Measurements from ENCODE around the gene IL17REL. TPM values are rescaled to one million over a fixed set of nuclear protein-coding genes. Genes with fewer than 3 reads are reported as not detected.
A peak's percentile ranks its signal among the peaks of the same experiment; 100 is the strongest.

The IL17REL gene
- total RNA-seq, 4 donors from 2014 or later: not detected

DNA sequence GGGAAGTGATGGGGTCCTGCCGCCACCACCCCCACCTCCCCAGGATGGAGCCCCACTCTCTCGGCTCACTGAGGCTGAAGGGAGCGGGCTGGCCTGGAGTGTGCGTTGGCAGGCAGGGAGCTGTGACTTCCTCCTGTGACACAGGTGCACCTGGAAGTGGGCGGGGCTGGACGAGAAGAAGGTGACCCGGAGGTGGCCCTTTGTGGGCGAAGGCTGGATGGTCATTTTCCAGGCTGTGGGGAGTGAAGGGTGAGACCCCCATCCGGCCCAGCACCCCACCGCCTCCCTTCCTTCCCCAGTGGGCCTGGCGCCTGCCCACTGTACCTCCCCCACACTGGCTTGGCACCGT is 15.3 kb downstream of the IL17REL start:
- no peak overlapping the region for H3K4me3 ChIP-seq
- H3K36me3 ChIP-seq: no peaks in the 10 kb centered on the region
- no peak overlapping the region for H3K27ac ChIP-seq
- TF ChIP-seq POLR2A (IDR thresholded peaks at IDR 0.05): no peak
- TF ChIP-seq, protein P1, sequence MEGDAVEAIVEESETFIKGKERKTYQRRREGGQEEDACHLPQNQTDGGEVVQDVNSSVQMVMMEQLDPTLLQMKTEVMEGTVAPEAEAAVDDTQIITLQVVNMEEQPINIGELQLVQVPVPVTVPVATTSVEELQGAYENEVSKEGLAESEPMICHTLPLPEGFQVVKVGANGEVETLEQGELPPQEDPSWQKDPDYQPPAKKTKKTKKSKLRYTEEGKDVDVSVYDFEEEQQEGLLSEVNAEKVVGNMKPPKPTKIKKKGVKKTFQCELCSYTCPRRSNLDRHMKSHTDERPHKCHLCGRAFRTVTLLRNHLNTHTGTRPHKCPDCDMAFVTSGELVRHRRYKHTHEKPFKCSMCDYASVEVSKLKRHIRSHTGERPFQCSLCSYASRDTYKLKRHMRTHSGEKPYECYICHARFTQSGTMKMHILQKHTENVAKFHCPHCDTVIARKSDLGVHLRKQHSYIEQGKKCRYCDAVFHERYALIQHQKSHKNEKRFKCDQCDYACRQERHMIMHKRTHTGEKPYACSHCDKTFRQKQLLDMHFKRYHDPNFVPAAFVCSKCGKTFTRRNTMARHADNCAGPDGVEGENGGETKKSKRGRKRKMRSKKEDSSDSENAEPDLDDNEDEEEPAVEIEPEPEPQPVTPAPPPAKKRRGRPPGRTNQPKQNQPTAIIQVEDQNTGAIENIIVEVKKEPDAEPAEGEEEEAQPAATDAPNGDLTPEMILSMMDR (IDR thresholded peaks at IDR 0.05): no peak
- TF ChIP-seq EP300 (IDR thresholded peaks at IDR 0.05): no peak
- WGBS, 2 donors: 76 to 82% methylated on average over 11 to 12 of the region's 12 CpGs
- no peak for DNase-seq (ENCODE audit: low spot score in 2 of 2)
- H3K9me3 ChIP-seq: peaks cover 0 to 7% (median 0%) of the 10 kb centered on the region in 4 donors
- H3K4me1 ChIP-seq: peaks cover 0 to 11% (median 2%) of the 10 kb centered on the region in 4 donors
- H3K27me3 ChIP-seq: peaks cover 0 to 28% of the 10 kb centered on the region in 2 donors

DNA sequence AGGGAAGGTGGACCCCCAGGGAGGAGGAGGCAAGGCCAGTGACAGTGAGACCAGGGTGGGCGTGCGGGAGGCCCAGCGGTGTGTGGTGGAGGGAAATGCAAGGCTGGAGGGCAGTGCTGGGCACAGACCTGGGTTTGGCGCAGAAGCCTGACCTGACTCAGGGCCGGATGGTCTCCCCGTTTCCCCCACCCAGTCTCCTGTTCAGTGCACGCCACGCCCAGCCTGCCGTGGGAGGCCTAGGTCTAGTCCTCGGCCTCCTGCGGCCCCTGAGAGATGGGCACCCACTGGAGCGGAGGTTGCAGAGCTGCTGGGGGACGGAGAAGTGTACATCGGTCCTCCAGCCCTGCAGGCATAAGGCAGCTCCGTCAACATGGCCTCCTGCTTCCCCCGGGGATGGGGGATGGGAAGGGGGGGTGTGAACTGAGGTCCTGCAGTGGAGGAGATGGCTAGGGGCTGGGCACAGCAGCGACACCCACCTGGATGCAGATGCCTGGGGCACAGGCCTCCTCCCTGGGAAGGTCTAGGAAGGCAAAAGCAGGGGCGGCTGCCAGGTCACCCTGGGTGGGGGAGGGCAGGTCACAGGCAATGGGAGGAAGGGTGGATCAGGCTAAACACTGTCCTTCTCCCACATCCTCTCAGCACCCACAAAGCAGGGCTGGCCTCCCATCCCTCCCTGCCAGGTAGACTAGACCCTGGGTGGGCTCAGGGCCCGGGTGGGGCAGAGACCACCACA is 15.9 kb downstream of the IL17REL start:
- no peak overlapping the region for H3K4me3 ChIP-seq
- 81 to 85% methylated on average over 17 to 19 of the region's 19 CpGs for WGBS, 2 donors
- no peaks in the 10 kb centered on the region for H3K36me3 ChIP-seq
- H3K4me1 ChIP-seq: peaks cover 0 to 11% (median 2%) of the 10 kb centered on the region in 4 donors
- H3K27me3 ChIP-seq: peaks cover 0 to 27% of the 10 kb centered on the region in 2 donors
- DNase-seq (ENCODE audit: low spot score in 2 of 2): no peak
- H3K9me3 ChIP-seq: peaks cover 0 to 13% (median 0%) of the 10 kb centered on the region in 4 donors
- no peak overlapping the region for H3K27ac ChIP-seq
- TF ChIP-seq, protein P1 (IDR thresholded peaks at IDR 0.05): no peak
- TF ChIP-seq EP300 (IDR thresholded peaks at IDR 0.05) (no peak), POLR2A (IDR thresholded peaks at IDR 0.05) (no peak)

DNA sequence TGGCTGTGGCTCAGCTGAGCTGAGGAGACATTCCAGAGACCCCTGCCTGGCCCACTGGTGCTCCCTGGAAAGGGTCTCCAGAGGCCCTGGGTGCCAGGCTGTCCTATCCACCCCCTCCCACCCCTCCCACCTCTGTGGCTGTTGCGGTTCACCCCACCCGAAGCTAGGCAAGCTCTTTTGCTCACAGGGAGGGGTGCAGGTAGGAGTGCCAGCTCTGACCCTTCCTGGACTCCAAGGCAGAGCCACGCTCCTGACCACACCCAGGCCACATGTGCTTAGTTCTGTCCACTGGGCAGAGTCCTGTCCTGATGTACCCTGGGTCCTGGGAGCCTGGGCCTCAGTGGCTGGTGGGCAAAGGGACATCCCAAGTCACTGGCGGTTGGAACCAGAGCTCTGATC is 16.4 kb downstream of the IL17REL start:
- Histone ChIP-seq H3K4me3 (no peak overlapping the region), H3K36me3 (no peaks in the 10 kb centered on the region), H3K9me3 (peaks cover 0 to 19% (median 2%) of the 10 kb centered on the region in 4 donors), H3K27me3 (peaks cover 0 to 21% of the 10 kb centered on the region in 2 donors), H3K27ac (peak overlapping the region in 1 of 4 donors; percentile 34), H3K4me1 (peaks cover 0 to 11% (median 2%) of the 10 kb centered on the region in 4 donors)
- TF ChIP-seq EP300 (IDR thresholded peaks at IDR 0.05) (no peak), POLR2A (IDR thresholded peaks at IDR 0.05) (no peak)
- TF ChIP-seq, protein P1 (IDR thresholded peaks at IDR 0.05): no peak
- no peak for DNase-seq (ENCODE audit: low spot score in 2 of 2)
- WGBS, 2 donors: 74 to 87% methylated on average over 2 to 3 of the region's 4 CpGs

DNA sequence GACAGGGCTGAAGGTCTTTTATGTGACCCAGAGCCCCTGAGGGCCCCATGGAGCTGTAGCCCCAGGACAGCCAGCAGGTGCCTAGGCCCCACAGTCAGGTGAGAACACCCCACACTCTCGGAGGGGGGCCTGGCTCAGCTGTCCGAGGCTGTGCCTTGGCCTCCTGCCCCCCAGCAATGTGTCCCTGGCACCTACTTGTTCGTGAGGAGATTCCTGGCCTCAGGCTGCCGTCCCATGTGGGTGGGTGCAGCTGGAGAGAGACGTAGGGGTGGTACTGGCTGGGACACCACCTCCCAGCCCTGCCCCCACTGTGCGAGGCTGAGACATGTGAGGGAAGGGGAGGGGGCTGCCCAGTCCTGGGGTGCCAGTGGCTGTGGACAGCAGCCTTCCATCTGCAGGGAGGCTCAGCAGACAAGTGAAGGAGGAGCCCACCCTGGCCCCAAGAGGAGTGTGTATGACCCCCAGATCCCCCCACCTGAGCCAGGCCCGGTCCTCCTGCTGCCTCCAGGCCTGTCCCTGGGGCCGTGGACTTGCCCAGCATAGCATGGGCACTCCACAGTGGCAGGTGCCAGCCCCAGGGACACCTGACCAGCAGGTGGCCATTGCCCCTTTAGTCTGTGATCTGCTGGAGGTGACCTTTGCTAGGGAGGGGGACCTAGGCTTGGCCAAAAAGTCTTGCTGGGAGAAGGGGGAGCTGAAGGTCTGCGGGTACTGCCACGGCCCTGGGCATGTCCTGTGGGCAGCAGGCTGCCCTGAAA is 17.0 kb downstream of the IL17REL start:
- Histone ChIP-seq H3K27ac (peak overlapping the region in 1 of 4 donors; percentile 34), H3K27me3 (peaks cover 0 to 15% of the 10 kb centered on the region in 2 donors), H3K4me3 (no peak overlapping the region), H3K9me3 (peaks cover 0 to 24% (median 4%) of the 10 kb centered on the region in 4 donors), H3K4me1 (peaks cover 0 to 11% (median 2%) of the 10 kb centered on the region in 4 donors), H3K36me3 (no peaks in the 10 kb centered on the region)
- WGBS, 2 donors: 72 to 84% methylated on average over 6 to 9 of the region's 10 CpGs
- no peak for DNase-seq (ENCODE audit: low spot score in 2 of 2)
- TF ChIP-seq EP300 (IDR thresholded peaks at IDR 0.05): no peak
- TF ChIP-seq, protein P1 (IDR thresholded peaks at IDR 0.05): no peak
- no peak for TF ChIP-seq POLR2A (IDR thresholded peaks at IDR 0.05)

DNA sequence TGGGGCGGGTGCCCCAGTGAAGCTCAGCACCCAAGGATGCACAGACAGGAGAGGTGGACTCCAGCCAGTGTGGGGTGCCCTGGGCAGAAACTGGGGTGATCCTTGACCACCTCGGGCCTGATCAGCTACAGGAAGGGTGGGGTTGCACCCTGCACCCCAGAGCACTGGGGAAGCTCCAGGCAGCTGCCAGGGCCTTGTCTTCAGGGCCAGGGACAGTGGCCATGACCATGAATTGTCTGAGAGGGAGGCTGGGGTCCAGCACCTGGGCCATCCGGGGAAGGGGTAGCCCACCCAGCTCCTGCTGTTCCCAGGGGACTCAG is 17.6 kb downstream of the IL17REL start:
- DNase-seq (ENCODE audit: low spot score in 2 of 2): no peak
- Histone ChIP-seq H3K4me3 (no peak overlapping the region), H3K27me3 (peaks cover 0 to 10% of the 10 kb centered on the region in 2 donors), H3K36me3 (no peaks in the 10 kb centered on the region), H3K9me3 (peaks cover 0 to 30% (median 4%) of the 10 kb centered on the region in 4 donors), H3K27ac (no peak overlapping the region), H3K4me1 (peaks cover 0 to 10% (median 2%) of the 10 kb centered on the region in 4 donors)
- 50 to 67% methylated on average over 1 to 2 of the region's 3 CpGs for WGBS, 2 donors
- TF ChIP-seq, protein P1 (IDR thresholded peaks at IDR 0.05): no peak
- TF ChIP-seq POLR2A (IDR thresholded peaks at IDR 0.05) (no peak), EP300 (IDR thresholded peaks at IDR 0.05) (no peak)

Measured in tibial nerve (tissue), 4 donors.